Prostate gland (tissue), 2 donors: ENCODE data around the gene MCF2L2.

Experiments used
- CTCF ChIP-seq, 4 experiments: fragments of 200-600 bp in 2 of 4; fragments of 450-650 bp in 2 of 4; sonication (generic) in 2 of 4; IDR thresholded peaks; 1 replicate in 3 of 4; 2 replicates in 1 of 4; pipeline ENCODE4 v1.5.1; 2016 to 2019; ENCODE audit warnings: antibody characterized with exemption in 4 of 4, mild to moderate bottlenecking in 2 of 4, moderate library complexity in 2 of 4
- POLR2A ChIP-seq: fragments of 450-650 bp; IDR thresholded peaks from one replicate; pipeline ENCODE4 v1.6.1; 2016; ENCODE audit warnings: antibody characterized with exemption, mild to moderate bottlenecking
- POLR2AphosphoS5 ChIP-seq: sonication (generic); formaldehyde crosslinking; IDR thresholded peaks from one replicate; pipeline ENCODE4 v1.6.1; 2017; ENCODE audit warnings: antibody characterized with exemption

DNA sequence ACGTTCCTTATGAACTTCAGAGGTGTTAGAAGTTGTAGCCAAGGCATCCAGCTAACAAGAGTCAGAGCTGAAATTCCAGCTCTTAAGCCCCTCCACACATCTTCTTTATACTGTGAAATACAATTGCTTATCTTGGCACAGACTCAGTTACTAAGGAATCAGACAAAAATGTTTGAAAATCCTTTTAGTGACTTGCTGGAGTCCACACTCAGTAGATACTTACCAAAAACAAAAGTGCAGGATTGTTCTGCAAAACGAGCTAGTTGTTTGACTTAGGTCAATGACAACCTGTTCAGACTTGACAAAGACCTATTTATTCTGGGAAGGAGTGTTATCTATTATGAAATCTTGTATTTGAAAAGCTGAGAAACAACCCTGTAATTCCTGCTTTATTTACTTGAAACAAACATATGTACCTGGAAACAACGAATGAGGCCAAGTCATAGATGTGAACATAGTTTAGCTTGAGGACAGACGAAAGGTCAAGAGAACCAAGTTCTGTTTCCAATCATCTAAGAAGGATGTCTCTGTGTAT is 136.9 kb downstream of the MCF2L2 start:
- TF ChIP-seq POLR2AphosphoS5 (peak; percentile 88), CTCF (IDR thresholded peaks at IDR 0.05) (no peak), POLR2A (no peak)
